ENCODE results near the gene ADAT1. TPM values are rescaled to one million over a fixed set of nuclear protein-coding genes. Genes with fewer than 3 reads are reported as not detected.

The ADAT1 gene
- total RNA-seq, 1 experiment from 2014 or later = 79.7 TPM

Other genes starting within 250 kb of the ADAT1 start
- gene CFDP1, start 189.8 kb downstream of the ADAT1 start, total RNA-seq (2014; rRNA removed; shearing (Covaris generic)) = 53.3 and 65.4 TPM in 2 replicates
- 19.2 and 24.1 TPM in 2 replicates for gene TMEM170A, start 158.6 kb downstream of the ADAT1 start, total RNA-seq (2014; rRNA removed; shearing (Covaris generic))
- gene CHST6, start 127.8 kb downstream of the ADAT1 start, total RNA-seq (2014; rRNA removed; shearing (Covaris generic)) = 0.04 TPM in 2 replicates
- gene CHST5, start 87.2 kb downstream of the ADAT1 start, total RNA-seq (2014; rRNA removed; shearing (Covaris generic)) = 0.04 TPM in 1 of 2 replicates, not detected in the other
- 17.8 and 20.6 TPM in 2 replicates for gene TMEM231, start 67.0 kb downstream of the ADAT1 start, total RNA-seq (2014; rRNA removed; shearing (Covaris generic))
- 50.6 and 85.4 TPM in 2 replicates for gene GABARAPL2, start 56.9 kb downstream of the ADAT1 start, total RNA-seq (2014; rRNA removed; shearing (Covaris generic))
- gene KARS1, start 24.4 kb upstream of the ADAT1 start, total RNA-seq (2014; rRNA removed; shearing (Covaris generic)) = 276 and 279 TPM in 2 replicates
- 38.9 and 40.2 TPM in 2 replicates for gene TERF2IP, start 24.5 kb upstream of the ADAT1 start, total RNA-seq (2014; rRNA removed; shearing (Covaris generic))
- not detected in 2 replicates for gene CPHXL2, start 53.7 kb upstream of the ADAT1 start, total RNA-seq (2014; rRNA removed; shearing (Covaris generic))
- not detected in 2 replicates for gene DUXB, start 78.2 kb upstream of the ADAT1 start, total RNA-seq (2014; rRNA removed; shearing (Covaris generic))
- not detected in 2 replicates for gene CPHXL, start 103.2 kb upstream of the ADAT1 start, total RNA-seq (2014; rRNA removed; shearing (Covaris generic))